ENCODE measurements around the gene CDX1.

Gene CDX1

GRCh38 chr5:150184990-150185912 is 18.7 kb downstream of the CDX1 start:
- H3K9ac ChIP-seq (ENCODE audit: insufficient read length, low read depth), result no peak overlapping the region
- peaks cover 74% of the 10 kb centered on the region for H3K27me3 ChIP-seq (ENCODE audit: insufficient read depth, insufficient read length)
- peaks cover 12% of the 10 kb centered on the region for H3K4me1 ChIP-seq (ENCODE audit: insufficient read depth, insufficient read length)
- H3K4me3 ChIP-seq (ENCODE audit: insufficient read length, low read depth), result no peak overlapping the region
- no peak for DNase-seq (ENCODE audit: low read depth, low spot score)
- no peaks in the 10 kb centered on the region for H3K36me3 ChIP-seq (ENCODE audit: insufficient read depth, insufficient read length, low read length)
- TF ChIP-seq ZNF274 (IDR thresholded peaks at IDR 0.05; ENCODE audit: low read depth, low read length) (no peak), SUZ12 (IDR thresholded peaks at IDR 0.05; ENCODE audit: extremely low read depth, insufficient read depth, insufficient read length) (no peak), YY1 (IDR thresholded peaks at IDR 0.05; ENCODE audit: insufficient read depth, insufficient read length) (no peak)
- no peaks in the 10 kb centered on the region for H3K9me3 ChIP-seq (ENCODE audit: insufficient read depth, low read length)

DNA sequence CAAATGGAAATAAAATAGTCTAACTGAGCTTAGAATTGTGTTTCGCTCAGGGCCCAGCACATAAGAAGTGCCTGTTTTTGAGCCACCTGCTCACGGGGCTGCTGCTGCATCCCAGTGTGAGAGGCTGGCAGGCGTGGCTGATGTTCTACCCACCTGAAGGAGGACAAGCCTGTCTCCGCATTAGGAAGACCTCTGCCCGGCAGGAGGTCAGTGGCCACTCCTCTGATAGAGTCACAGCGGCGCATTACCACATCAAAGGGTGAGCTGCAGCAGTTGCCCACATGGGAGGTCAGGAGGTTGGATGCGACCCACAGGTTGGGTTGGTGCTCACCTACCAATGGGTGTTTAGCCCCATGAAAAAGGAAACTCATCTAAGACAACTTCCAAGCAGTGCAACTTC is 19.6 kb downstream of the CDX1 start:
- H3K4me1 ChIP-seq (ENCODE audit: insufficient read depth, insufficient read length), result peaks cover 12% of the 10 kb centered on the region
- H3K4me3 ChIP-seq (ENCODE audit: insufficient read length, low read depth), result no peak overlapping the region
- no peaks in the 10 kb centered on the region for H3K36me3 ChIP-seq (ENCODE audit: insufficient read depth, insufficient read length, low read length)
- H3K9ac ChIP-seq (ENCODE audit: insufficient read length, low read depth), result no peak overlapping the region
- H3K27me3 ChIP-seq (ENCODE audit: insufficient read depth, insufficient read length), result peaks cover 83% of the 10 kb centered on the region
- no peaks in the 10 kb centered on the region for H3K9me3 ChIP-seq (ENCODE audit: insufficient read depth, low read length)
- DNase-seq (ENCODE audit: low read depth, low spot score), result no peak
- TF ChIP-seq ZNF274 (IDR thresholded peaks at IDR 0.05; ENCODE audit: low read depth, low read length), result no peak
- TF ChIP-seq YY1 (IDR thresholded peaks at IDR 0.05; ENCODE audit: insufficient read depth, insufficient read length), result no peak
- no peak for TF ChIP-seq SUZ12 (IDR thresholded peaks at IDR 0.05; ENCODE audit: extremely low read depth, insufficient read depth, insufficient read length)

DNA sequence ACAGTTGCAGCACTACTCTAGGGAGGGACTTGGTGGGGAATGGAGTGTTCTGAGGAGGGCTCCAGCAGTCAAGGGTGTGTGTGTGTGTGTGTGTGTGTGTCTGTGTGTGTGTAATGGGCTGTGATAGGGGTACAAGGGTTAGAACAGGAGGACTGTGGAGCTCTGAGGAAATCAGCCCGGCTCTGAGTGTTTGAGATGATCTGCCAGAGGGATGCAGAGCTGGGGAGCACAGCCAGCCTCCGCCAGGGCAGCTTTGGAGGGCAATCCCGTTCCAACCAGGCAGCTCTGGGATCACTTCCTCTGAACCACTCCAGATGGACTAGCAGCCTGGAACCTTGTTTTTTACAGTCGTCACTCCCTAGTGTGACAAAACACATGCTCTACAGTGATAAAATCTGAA is 20.3 kb downstream of the CDX1 start:
- no peak for DNase-seq (ENCODE audit: low read depth, low spot score)
- Histone ChIP-seq H3K27me3 (ENCODE audit: insufficient read depth, insufficient read length) (peaks cover 86% of the 10 kb centered on the region), H3K4me1 (ENCODE audit: insufficient read depth, insufficient read length) (peaks cover 12% of the 10 kb centered on the region), H3K9me3 (ENCODE audit: insufficient read depth, low read length) (no peaks in the 10 kb centered on the region), H3K4me3 (ENCODE audit: insufficient read length, low read depth) (no peak overlapping the region), H3K36me3 (ENCODE audit: insufficient read depth, insufficient read length, low read length) (no peaks in the 10 kb centered on the region), H3K9ac (ENCODE audit: insufficient read length, low read depth) (no peak overlapping the region)
- TF ChIP-seq ZNF274 (IDR thresholded peaks at IDR 0.05; ENCODE audit: low read depth, low read length), result no peak

- Histone ChIP-seq H3K9ac (ENCODE audit: insufficient read length, low read depth) (no peak overlapping the region), H3K27me3 (ENCODE audit: insufficient read depth, insufficient read length) (peaks cover 88% of the 10 kb centered on the region), H3K36me3 (ENCODE audit: insufficient read depth, insufficient read length, low read length) (no peaks in the 10 kb centered on the region), H3K4me1 (ENCODE audit: insufficient read depth, insufficient read length) (peaks cover 12% of the 10 kb centered on the region), H3K9me3 (ENCODE audit: insufficient read depth, low read length) (no peaks in the 10 kb centered on the region), H3K4me3 (ENCODE audit: insufficient read length, low read depth) (no peak overlapping the region)
- no peak for TF ChIP-seq SUZ12 (IDR thresholded peaks at IDR 0.05; ENCODE audit: extremely low read depth, insufficient read depth, insufficient read length)
- DNase-seq (ENCODE audit: low read depth, low spot score), result no peak
These were observed 21.7 kb downstream of the CDX1 start for GRCh38 chr5:150188146-150188842.

DNA sequence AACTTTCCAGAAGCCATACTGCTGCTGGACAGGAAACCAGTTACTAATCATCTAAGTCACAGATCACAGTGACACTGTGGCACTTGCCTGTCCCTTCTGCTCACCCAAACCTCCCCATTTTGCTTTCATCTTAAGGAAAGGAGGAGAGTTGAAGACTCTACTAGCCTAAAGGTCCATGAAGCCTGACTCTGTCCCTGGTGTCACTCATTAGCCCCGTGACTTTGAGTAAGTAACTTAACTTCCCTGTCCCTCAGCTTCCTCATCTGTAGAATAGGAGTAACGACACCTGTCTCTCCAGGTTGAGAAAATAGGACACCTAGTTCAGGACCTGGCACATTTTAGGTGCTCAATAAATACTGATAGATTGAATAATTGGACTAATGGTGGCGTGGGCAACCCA is 22.7 kb downstream of the CDX1 start:
- no peak overlapping the region for H3K9ac ChIP-seq (ENCODE audit: insufficient read length, low read depth)
- peaks cover 80% of the 10 kb centered on the region for H3K27me3 ChIP-seq (ENCODE audit: insufficient read depth, insufficient read length)
- H3K4me1 ChIP-seq (ENCODE audit: insufficient read depth, insufficient read length), result peaks cover 12% of the 10 kb centered on the region
- no peak for DNase-seq (ENCODE audit: low read depth, low spot score)
- no peak overlapping the region for H3K4me3 ChIP-seq (ENCODE audit: insufficient read length, low read depth)
- TF ChIP-seq SUZ12 (IDR thresholded peaks at IDR 0.05; ENCODE audit: extremely low read depth, insufficient read depth, insufficient read length), result no peak
- no peak for TF ChIP-seq YY1 (IDR thresholded peaks at IDR 0.05; ENCODE audit: insufficient read depth, insufficient read length)
- TF ChIP-seq ZNF274 (IDR thresholded peaks at IDR 0.05; ENCODE audit: low read depth, low read length), result no peak
- no peaks in the 10 kb centered on the region for H3K36me3 ChIP-seq (ENCODE audit: insufficient read depth, insufficient read length, low read length)
- no peaks in the 10 kb centered on the region for H3K9me3 ChIP-seq (ENCODE audit: insufficient read depth, low read length)

- H3K27me3 ChIP-seq (ENCODE audit: insufficient read depth, insufficient read length), result peaks cover 74% of the 10 kb centered on the region
- H3K4me3 ChIP-seq (ENCODE audit: insufficient read length, low read depth), result peak within 1 kb of the TSS; percentile 31
- H3K4me1 ChIP-seq (ENCODE audit: insufficient read depth, insufficient read length), result peaks cover 12% of the 10 kb centered on the region
- no peaks in the 10 kb centered on the region for H3K36me3 ChIP-seq (ENCODE audit: insufficient read depth, insufficient read length, low read length)
- no peak for DNase-seq (ENCODE audit: low read depth, low spot score)
- TF ChIP-seq SUZ12 (IDR thresholded peaks at IDR 0.05; ENCODE audit: extremely low read depth, insufficient read depth, insufficient read length), result no peak
- no peak for TF ChIP-seq ZNF274 (IDR thresholded peaks at IDR 0.05; ENCODE audit: low read depth, low read length)
- TF ChIP-seq YY1 (IDR thresholded peaks at IDR 0.05; ENCODE audit: insufficient read depth, insufficient read length), result no peak
- peak within 1 kb of the TSS; percentile 32 for H3K9ac ChIP-seq (ENCODE audit: insufficient read length, low read depth)
- H3K9me3 ChIP-seq (ENCODE audit: insufficient read depth, low read length), result no peaks in the 10 kb centered on the region
These were observed 23.3 kb downstream of the CDX1 start, which contains the start of gene SLC6A7 for GRCh38 chr5:150189728-150190502. Gene SLC6A7, plus strand, starts transcription at chr5:150190062. Its CDS starts 266 bp downstream, at chr5:150190328.

All from NT2/D1 (cell line).